Measurements from ENCODE around the gene POLRMT.
"Not testable (repeated sequence)": the region's sequence is repeated elsewhere in the genome, so short reads cannot be mapped to it uniquely, and the experiment has no call there.

The POLRMT gene

GRCh38 chr19:622666-623065 lies 10.7 kb downstream of the POLRMT start:
- CTCF ChIA-PET = no interaction called here
- no peak for TF ChIP-seq HDGF (IDR thresholded peaks at IDR 0.05; ENCODE audit: borderline replicate concordance)
- TF ChIP-seq FOXK2 (IDR thresholded peaks at IDR 0.05) = no peak
- TF ChIP-seq TARDBP (IDR thresholded peaks at IDR 0.05) = no peak
- TF ChIP-seq NFRKB (IDR thresholded peaks at IDR 0.05) = no peak
- TF ChIP-seq ZNF384 (IDR thresholded peaks at IDR 0.05) = no peak
- TF ChIP-seq FOXM1 (IDR thresholded peaks at IDR 0.05; ENCODE audit: borderline replicate concordance) = no peak
- no peak for TF ChIP-seq PKNOX1 (IDR thresholded peaks at IDR 0.05)
- TF ChIP-seq LEF1 (IDR thresholded peaks at IDR 0.05; ENCODE audit: borderline replicate concordance) = no peak
- TF ChIP-seq CTBP1 (IDR thresholded peaks at IDR 0.05; ENCODE audit: borderline replicate concordance) = no peak
- no peak for TF ChIP-seq ARNT (IDR thresholded peaks at IDR 0.05)
- no peak for TF ChIP-seq SP1 (IDR thresholded peaks at IDR 0.05)
- no peak for TF ChIP-seq FOXA1 (IDR thresholded peaks at IDR 0.05)
- DNase-seq (ENCODE audit: extremely low spot score) = no peak
- POLR2A ChIA-PET = no interaction called here

GRCh38 chr19:621819-622218 lies 11.5 kb downstream of the POLRMT start:
- ChIA-PET CTCF (no interaction called here), POLR2A (no interaction called here)
- TF ChIP-seq FOXA1 (IDR thresholded peaks at IDR 0.05) (no peak), FOXK2 (IDR thresholded peaks at IDR 0.05) (no peak), LEF1 (IDR thresholded peaks at IDR 0.05; ENCODE audit: borderline replicate concordance) (no peak), HDGF (IDR thresholded peaks at IDR 0.05; ENCODE audit: borderline replicate concordance) (no peak)
- DNase-seq (ENCODE audit: extremely low spot score) = no peak

- POLR2A ChIA-PET; CTCF ChIA-PET; DNase-seq (ENCODE audit: extremely low spot score): not testable (repeated sequence)
Observed at GRCh38 chr19:621191-621590, 12.1 kb downstream of the POLRMT start.

- no peak for DNase-seq (ENCODE audit: extremely low spot score)
- CTCF ChIA-PET = no interaction called here
- POLR2A ChIA-PET = no interaction called here
- no peak for TF ChIP-seq TARDBP (IDR thresholded peaks at IDR 0.05)
- TF ChIP-seq ARNT (IDR thresholded peaks at IDR 0.05) = no peak
- no peak for TF ChIP-seq L3MBTL2 (conservative IDR thresholded peaks at IDR 0.05)
- TF ChIP-seq BHLHE40 (IDR thresholded peaks at IDR 0.05; ENCODE audit: borderline replicate concordance) = no peak
- TF ChIP-seq HDGF (IDR thresholded peaks at IDR 0.05; ENCODE audit: borderline replicate concordance) = no peak
- no peak for TF ChIP-seq SP1 (IDR thresholded peaks at IDR 0.05)
- no peak for TF ChIP-seq FOXA1 (IDR thresholded peaks at IDR 0.05)
- no peak for TF ChIP-seq CTBP1 (IDR thresholded peaks at IDR 0.05; ENCODE audit: borderline replicate concordance)
- TF ChIP-seq SUZ12 (IDR thresholded peaks at IDR 0.05) = no peak
- no peak for TF ChIP-seq ELF4 (IDR thresholded peaks at IDR 0.05)
- no peak for TF ChIP-seq FOXM1 (IDR thresholded peaks at IDR 0.05; ENCODE audit: borderline replicate concordance)
- TF ChIP-seq FOXK2 (IDR thresholded peaks at IDR 0.05) = no peak
Observed at GRCh38 chr19:620166-620862, 13.0 kb downstream of the POLRMT start.

- CTCF ChIA-PET = no interaction called here
- DNase-seq (ENCODE audit: extremely low spot score) = no peak
- TF ChIP-seq SP1 (IDR thresholded peaks at IDR 0.05) (no peak), PKNOX1 (IDR thresholded peaks at IDR 0.05) (no peak), CTBP1 (IDR thresholded peaks at IDR 0.05; ENCODE audit: borderline replicate concordance) (no peak), ARNT (IDR thresholded peaks at IDR 0.05) (no peak)
- POLR2A ChIA-PET = no interaction called here
Observed at GRCh38 chr19:619286-620002, 13.9 kb downstream of the POLRMT start.

- CTCF ChIA-PET = no interaction called here
- TF ChIP-seq FOXK2 (IDR thresholded peaks at IDR 0.05) = no peak
- TF ChIP-seq SUZ12 (IDR thresholded peaks at IDR 0.05) = no peak
- TF ChIP-seq CTBP1 (IDR thresholded peaks at IDR 0.05; ENCODE audit: borderline replicate concordance) = no peak
- TF ChIP-seq ZNF384 (IDR thresholded peaks at IDR 0.05) = no peak
- TF ChIP-seq L3MBTL2 (conservative IDR thresholded peaks at IDR 0.05) = no peak
- TF ChIP-seq ARNT (IDR thresholded peaks at IDR 0.05) = no peak
Observed at GRCh38 chr19:618674-619285, 14.6 kb downstream of the POLRMT start.

GRCh38 chr19:618247-618619 lies 15.1 kb downstream of the POLRMT start:
- no peak for DNase-seq (ENCODE audit: extremely low spot score)
- TF ChIP-seq FOXK2 (IDR thresholded peaks at IDR 0.05) (no peak), ELF4 (IDR thresholded peaks at IDR 0.05) (no peak), LEF1 (IDR thresholded peaks at IDR 0.05; ENCODE audit: borderline replicate concordance) (no peak), NFRKB (IDR thresholded peaks at IDR 0.05) (no peak), L3MBTL2 (conservative IDR thresholded peaks at IDR 0.05) (no peak), HDGF (IDR thresholded peaks at IDR 0.05; ENCODE audit: borderline replicate concordance) (no peak), SP1 (IDR thresholded peaks at IDR 0.05) (no peak), CTBP1 (IDR thresholded peaks at IDR 0.05; ENCODE audit: borderline replicate concordance) (no peak), PKNOX1 (IDR thresholded peaks at IDR 0.05) (no peak), SUZ12 (IDR thresholded peaks at IDR 0.05) (no peak), TARDBP (IDR thresholded peaks at IDR 0.05) (no peak), FOXM1 (IDR thresholded peaks at IDR 0.05; ENCODE audit: borderline replicate concordance) (no peak), ARNT (IDR thresholded peaks at IDR 0.05) (no peak), ZNF384 (IDR thresholded peaks at IDR 0.05) (no peak), FOXA1 (IDR thresholded peaks at IDR 0.05) (no peak)
- POLR2A ChIA-PET = no interaction called here
- CTCF ChIA-PET = no interaction called here

More at GRCh38 chr19:618674-619285, 14.6 kb downstream of the POLRMT start:
- no peak for DNase-seq (ENCODE audit: extremely low spot score)
- POLR2A ChIA-PET = no interaction called here

All from HEK293T (cell line).